Neural progenitor cell (in vitro differentiated cells): ENCODE results near the gene SLC6A4.

Source experiments
- EZH2 ChIP-seq: fragments of 200-600 bp; sonication (generic); IDR thresholded peaks from 2 replicates; pipeline ENCODE4 v1.6.1; 2017; ENCODE audit warnings: antibody characterized with exemption, mild to moderate bottlenecking, moderate library complexity
- TF ChIP-seq, protein P1 (sequence below): fragments of 200-600 bp; sonication (generic); IDR thresholded peaks from 2 replicates; pipeline ENCODE4 v1.5.1; 2017; ENCODE audit warnings: antibody characterized with exemption, mild to moderate bottlenecking

DNA sequence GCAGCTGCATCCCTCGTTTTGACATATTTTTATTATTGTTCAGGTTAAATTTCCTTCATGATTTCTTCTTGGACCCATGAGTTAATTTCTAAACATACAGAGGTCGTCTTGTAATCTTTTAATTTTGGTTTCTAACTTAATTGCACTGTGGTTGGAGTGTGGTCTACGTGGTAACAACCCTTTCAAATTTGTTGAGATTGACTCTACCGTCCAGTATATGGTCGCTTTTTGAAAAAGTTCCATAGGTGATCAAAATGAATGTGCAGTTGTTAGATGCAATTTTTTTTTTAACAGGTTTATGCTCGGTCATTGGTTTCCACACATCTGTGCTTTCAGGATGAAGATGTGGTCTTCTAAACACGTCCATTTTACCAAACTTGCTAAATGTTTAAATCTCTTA lies 11.0 kb upstream of the SLC6A4 start:
- TF ChIP-seq, protein P1, sequence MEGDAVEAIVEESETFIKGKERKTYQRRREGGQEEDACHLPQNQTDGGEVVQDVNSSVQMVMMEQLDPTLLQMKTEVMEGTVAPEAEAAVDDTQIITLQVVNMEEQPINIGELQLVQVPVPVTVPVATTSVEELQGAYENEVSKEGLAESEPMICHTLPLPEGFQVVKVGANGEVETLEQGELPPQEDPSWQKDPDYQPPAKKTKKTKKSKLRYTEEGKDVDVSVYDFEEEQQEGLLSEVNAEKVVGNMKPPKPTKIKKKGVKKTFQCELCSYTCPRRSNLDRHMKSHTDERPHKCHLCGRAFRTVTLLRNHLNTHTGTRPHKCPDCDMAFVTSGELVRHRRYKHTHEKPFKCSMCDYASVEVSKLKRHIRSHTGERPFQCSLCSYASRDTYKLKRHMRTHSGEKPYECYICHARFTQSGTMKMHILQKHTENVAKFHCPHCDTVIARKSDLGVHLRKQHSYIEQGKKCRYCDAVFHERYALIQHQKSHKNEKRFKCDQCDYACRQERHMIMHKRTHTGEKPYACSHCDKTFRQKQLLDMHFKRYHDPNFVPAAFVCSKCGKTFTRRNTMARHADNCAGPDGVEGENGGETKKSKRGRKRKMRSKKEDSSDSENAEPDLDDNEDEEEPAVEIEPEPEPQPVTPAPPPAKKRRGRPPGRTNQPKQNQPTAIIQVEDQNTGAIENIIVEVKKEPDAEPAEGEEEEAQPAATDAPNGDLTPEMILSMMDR: no peak
- TF ChIP-seq EZH2: no peak
